Amygdala (tissue), 56 donors: ENCODE results near the gene MARVELD1.
"Not testable (repeated sequence)": the region's sequence is repeated elsewhere in the genome, so short reads cannot be mapped to it uniquely, and the experiment has no call there.

Experiments
- DNase-seq, 56 donors: peaks; one replicate each; lab custom pipeline; 2025; lab: John Stamatoyannopoulos, UW

The MARVELD1 gene

DNA sequence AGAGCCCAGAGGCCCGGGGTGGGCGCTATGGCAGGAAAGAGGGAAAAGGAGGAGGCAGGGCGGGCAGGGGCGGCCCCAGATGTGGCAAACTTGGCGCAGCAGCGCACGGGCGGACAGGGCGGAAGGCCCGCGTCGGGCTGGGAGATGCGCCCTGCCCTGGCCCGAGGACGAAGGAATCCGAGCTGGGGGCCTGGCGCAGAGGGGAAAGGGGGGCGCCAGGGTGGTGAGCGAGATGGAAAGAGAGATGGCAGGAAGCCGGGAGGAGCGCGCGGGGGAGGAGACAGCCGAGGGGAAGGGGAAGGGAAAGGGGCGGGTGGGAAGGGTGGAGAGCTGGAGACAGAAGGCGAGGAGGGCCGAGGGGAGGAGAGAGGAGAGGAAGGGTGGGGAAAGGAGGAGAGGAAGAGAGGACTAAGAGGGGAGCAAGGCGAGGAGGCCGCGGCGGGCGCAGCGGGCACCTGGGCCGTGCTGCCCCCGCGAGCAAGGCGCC lies at the start of gene MARVELD1:
TSS of gene MARVELD1 (plus strand) at position 392 of the 487 bp plus-strand sequence. CDS start 147 bp downstream, outside the sequence.
- DNase-seq: peak in 20 of 56 donors; percentile 7 to 50 (median 18)

DNA sequence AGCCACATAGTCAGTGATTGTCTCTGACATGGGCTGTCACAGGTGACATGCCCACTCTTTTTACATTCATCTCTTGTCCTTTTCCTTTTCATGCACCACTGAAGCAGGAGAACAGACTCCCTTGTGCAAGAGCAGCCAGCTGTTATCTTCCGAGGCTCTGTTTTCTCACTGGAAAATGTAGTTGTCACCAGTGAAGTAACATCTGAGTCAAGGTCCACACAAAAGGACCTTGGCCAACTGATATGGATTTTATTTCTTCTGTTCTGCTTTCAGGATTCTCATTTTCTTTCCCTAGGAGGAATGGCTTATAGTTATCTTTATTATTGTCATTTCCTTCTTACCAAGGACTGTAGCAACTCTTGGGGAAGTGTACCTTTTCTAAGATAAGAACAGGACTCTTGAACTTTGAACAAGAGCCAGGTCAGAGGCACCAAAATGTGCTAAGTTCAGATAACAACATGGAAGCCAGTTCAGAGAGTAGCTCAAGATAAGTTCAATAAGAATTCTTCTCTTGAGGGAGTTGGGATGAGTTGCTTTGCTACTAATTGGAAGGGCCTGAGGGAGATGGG lies 49.2 kb upstream of the MARVELD1 start:
- DNase-seq: no peak

- no peak for DNase-seq
Observed at GRCh38 chr10:97666992-97667391, 46.5 kb upstream of the MARVELD1 start.

GRCh38 chr10:97667463-97667862 lies 46.1 kb upstream of the MARVELD1 start:
- DNase-seq: no peak

DNA sequence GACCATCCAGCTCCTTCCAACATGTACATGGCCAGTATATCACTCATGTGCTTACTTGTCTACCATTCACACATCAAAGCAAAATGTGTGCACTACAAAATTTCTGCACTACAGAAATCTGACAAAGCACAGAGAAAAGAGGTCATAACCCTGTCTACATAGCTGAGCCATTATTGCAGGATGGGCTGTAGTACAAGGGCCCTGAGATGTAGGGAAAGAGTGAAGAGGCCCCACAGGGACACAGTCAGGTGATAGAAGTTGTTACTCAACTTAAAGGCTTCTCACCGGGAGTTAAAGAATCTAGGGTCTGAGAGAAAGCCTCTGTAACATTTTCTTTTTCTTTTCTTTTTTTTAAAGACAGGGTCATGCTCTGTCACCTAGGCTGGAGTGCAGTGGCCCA lies 44.0 kb upstream of the MARVELD1 start:
- no peak for DNase-seq

GRCh38 chr10:97673736-97674525 lies 39.6 kb upstream of the MARVELD1 start:
- DNase-seq: peak in 13 of 56 donors; percentile 8 to 47 (median 29)

DNA sequence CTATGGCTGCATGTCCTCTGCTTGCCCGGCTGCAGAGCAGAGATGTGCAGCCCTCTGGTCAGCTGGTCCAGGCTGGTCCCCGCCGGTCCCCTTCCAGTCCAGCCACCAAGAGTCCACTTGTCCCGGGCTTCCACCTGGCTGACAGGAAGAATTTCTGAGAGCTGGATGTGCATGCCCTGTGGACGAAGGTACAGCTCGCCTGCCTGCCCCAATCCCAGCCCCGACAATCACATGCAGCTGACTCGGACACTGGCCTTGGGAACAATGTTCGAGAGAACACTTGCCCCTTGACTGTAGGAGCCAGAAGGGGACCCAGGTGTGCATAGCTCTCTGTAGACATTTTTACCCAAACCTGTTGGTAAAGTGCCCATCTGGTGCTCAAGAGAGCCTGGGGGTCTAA lies 38.3 kb upstream of the MARVELD1 start:
- no peak for DNase-seq

DNA sequence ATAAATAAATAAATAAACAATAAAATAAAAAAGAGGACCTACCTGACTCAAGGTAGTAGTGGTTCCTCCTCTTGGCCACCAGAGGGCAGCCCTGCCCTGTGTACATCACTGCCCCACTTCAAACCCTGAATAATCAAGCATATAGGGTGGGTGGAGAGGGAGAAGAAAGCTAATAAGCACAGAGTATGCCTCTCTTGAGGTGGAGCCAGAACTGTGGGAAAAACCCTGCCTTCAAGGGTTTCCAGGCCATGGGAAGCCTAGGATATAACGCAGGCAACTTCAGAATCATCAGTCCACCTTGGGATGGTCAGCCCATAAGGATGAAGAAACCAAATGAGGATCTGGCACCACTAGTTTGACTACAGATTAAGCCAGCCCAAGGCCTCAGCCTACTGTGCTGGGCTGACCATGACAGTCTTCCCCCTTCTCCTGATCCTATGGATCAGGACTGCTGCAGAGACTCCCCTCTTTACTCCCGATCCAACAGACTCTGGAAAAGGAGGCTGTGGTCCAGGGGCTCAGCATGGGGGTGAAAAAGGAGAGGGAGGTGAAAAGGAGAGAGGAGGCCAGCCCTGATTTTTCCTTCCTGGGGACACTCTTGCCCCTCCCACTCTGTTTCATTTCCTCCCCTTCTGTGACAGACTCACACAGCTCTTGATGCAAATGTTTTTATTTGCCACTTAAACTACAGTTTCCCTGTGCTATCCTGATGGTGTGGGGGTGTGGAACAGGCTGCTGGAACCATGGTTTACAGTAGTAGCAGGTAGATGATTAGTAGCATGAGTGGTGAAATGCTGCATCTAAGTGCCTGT lies 36.6 kb upstream of the MARVELD1 start:
- peak in 9 of 56 donors; percentile 15 to 45 (median 22) for DNase-seq

DNA sequence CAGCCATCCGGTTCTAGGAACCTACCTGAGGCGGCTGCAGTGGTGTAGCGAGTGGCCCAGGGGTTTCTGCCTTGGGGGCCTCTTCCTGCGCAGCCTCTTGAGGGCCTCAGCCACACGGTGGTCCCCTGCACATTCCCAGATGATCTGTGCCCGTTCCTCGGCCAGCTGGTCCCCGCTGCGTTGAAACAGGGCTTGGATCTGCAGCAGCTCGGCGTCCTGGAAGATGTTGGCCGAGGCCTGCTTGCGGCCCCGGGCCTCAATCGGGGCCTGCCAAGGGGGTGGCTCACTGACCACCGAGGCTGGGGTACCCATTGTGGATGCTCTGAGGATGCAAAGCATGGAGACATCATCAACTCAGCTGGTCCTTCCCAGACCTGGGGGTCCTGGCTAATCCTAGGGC lies 33.9 kb upstream of the MARVELD1 start:
- DNase-seq: no peak

- no peak for DNase-seq
Observed at GRCh38 chr10:97682042-97682441, 31.5 kb upstream of the MARVELD1 start.

- DNase-seq: peak in 2 of 56 donors; percentile 5 to 32
Observed at GRCh38 chr10:97683556-97684367, 29.8 kb upstream of the MARVELD1 start.

DNA sequence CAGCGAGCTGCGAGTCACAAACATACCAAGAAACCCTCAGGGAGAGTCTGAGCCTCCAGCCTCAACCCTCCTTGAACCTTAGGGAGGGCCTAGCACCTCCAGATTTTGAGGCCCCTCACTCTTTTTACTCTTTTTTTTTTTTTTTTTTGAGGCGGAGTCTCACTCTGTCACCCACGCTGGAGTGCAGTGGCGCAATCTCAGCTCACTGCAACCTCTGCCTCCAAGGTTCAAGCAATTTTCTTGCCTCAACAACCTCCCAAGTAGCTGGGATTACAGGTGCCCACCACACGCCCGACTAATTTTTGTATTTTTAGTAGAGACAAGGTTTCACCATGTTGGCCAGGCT lies 29.2 kb upstream of the MARVELD1 start:
- DNase-seq: not testable (repeated sequence)

DNA sequence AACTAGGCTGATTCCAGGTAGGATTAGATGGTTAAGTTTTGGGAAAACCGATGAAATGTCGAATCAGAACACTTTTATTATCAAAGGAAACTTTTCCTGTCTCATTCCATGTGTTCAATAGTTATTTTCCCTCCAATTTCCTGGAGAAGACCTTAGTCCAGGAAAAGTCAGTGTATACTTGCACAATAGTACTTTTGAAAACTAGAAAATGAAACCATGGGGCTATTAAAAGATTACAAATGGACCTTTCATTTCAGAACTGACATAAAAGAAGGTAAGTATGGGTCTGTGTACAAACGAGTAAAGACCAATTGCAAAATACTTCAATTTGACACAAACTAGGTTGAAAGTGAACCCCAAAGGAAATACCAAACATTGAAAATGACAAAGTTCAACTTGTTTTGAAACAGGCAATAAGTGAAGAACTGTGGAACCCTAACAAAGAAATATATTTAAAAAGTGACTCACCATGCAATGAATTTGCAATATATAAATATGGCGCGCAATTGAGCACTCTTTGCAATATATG lies 28.6 kb upstream of the MARVELD1 start:
- DNase-seq: no peak

DNA sequence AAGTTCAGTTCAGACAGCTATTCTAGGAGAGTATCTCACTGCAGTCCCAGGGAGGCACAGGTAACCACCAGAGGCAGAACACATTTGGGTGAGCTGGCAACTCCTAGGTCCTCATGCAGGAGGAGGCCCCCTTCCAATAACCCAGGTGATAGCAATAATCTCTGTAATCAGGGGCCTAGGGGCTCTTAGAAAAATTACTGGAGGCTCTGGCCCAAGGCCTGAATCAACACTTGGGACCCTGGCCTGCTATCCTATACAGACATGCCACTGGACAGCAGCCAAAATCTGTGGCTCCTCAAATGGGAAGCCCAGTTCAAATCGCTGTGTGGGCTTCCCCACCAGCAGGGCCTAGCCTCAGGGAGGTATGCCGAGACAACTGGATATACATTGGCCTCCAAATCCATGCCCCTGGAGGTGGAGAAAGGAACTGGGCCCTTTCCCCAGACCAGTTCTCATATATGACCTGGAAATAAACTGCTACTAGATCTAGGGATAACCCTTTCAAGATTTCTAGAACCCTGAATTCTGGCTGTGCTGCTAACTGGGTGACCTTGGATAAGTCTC lies 28.1 kb upstream of the MARVELD1 start:
- no peak for DNase-seq

DNA sequence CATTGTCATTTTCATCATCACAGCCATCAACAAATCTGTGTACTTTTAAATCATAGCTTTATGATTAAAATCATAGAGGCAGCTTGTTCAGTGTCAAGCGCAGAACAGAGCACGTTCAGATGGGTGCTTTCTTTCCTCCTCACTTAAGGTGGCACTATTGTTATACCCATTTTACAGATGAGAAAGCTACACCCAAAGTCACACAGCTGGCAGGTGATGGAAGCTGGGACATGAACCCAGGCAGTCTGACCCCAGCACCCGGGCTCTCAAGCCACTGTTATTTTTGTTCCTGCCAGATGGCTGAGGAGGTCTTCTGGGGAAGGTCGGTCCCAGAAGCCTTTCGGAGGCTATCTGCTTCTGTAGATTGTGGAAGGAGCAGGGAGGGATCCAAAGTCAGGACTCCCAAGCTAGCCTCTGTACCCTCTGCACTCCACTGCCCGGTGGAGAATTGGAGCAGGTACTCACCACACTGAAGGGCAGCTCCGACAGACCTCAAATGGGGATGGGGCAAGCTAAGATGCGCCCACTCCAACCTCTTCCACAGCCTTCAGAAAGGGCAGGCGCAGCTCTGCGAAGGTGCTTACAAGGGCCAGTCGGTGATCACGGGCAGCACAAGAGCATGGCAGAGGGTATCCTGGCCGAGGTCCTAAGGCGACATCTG lies 27.1 kb upstream of the MARVELD1 start:
- peak in 2 of 56 donors; percentile 35 to 41 for DNase-seq

DNA sequence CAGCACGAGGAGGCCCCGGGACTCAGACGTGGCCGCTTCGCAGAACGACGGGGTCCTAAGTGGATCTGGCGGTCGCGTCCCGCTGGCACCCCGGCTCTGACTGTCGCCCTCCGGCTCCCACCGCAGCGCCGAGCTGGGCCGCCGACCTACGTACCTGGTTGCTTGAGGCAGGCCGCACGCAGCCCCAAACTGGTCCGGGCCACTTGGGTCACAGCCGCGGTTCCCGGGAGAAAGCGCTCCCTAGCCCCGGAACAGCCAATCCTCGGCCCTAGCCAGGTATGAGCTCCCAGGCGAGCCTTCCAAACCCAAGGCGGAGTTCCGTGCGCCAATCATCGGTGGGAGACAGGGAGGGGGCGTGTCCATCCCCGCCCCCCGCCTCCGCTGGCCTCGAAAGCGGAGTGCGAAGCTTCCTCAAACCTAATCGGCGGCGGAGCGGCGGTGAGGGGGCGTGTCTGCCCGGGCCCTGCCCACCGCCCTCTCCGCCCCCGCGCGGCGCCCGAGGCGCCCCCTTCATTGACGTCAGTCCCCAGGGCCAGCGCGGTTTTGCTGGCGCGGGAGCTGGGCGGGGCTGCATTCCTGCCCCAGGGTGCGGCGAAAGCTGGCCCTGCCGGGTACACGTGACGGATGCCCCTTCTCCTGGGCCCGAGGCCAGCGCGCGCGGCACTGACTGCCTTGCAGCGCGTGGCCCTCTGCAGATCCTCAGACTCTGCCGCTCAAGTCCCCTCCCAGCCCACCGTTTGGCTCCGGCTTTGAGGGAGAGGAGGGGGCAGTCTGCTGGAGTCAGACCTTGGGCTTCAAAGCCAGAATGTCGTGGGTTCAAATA lies 26.4 kb upstream of the MARVELD1 start, which contains the start of gene AVPI1:
TSS of gene AVPI1 (minus strand) at position 280 of the 823 bp plus-strand sequence. CDS start 7,336 bp downstream, outside the sequence.
- DNase-seq: peak; percentile 38 to 96 (median 89)

DNA sequence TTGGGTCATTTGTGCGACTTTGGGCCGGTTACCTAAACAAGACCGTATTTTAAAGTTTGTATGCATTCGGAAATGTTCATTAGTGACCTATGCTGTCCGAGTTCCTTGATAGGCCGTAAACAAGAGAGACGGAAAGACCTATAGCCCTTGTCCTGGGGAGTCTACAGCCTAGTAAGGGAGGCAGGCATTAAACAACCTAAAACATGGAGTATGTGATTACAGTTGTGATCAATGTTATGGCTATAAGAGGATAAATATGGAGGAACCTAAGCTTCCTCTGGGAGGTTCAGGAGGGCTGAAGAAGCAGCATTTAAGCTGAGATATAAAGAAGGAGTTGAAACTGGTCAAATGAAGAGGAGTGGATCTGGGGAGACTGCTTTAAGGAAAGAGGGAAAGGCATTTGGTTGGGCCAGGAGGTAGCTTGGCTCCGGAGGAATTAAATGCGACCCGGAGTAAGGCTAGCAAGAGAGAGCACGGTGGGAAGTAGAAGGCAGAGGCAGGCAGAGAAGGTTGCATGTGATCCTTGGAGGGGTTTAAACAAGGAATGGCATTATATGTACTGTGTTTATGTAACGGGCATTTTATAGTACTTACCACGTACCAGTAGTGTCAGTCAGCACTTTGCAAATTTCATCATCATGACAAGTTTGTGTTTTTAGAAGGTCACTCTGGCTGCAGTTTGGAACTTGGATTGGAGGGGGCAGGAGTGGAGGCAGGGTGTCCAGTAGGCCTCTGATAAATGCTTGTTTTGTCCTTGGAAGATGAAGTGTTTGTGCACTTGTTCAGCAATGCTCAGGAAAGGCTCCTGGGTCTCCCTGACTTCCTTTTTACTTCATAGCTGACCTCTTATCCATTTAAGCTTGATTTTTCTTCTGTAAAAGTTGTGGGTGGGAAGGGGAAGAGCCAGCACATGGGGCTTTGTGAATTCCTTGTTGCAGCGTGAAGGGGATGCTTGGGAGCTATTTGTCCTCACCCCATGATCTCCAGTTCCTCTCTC lies 25.4 kb upstream of the MARVELD1 start:
- DNase-seq: peak in 1 of 56 donors; percentile 20
